Activated naive CD4-positive, alpha-beta T cell treated with anti-CD3 and anti-CD28 coated beads for 36 hours (primary cell): ENCODE measurements around the gene PDPN. TPM values are rescaled to one million over a fixed set of nuclear protein-coding genes. Genes with fewer than 3 reads are reported as not detected.

ENCODE experiments used
- CTCF ChIA-PET: fragments of 350-600 bp; sonication (Branson Sonifier 250); formaldehyde crosslinking; loops from one replicate; lab custom pipeline; 2021; ENCODE audit warnings: antibody characterized with exemption; lab: Charles Lee
- DNase-seq: peaks from one replicate; pipeline ENCODE4 v3.0.0-alpha.2; 2020
- H3K27ac Mint-ChIP-seq: one replicate; pipeline ENCODE4 v1.8.0; 2021; ENCODE audit warnings: mild to moderate bottlenecking, mixed read lengths
- H3K27me3 Mint-ChIP-seq: one replicate; pipeline ENCODE4 v1.8.0; 2021; ENCODE audit warnings: low read depth, mixed read lengths
- H3K36me3 Mint-ChIP-seq: one replicate; pipeline ENCODE4 v1.8.0; 2021; ENCODE audit warnings: low read depth, mixed read lengths
- H3K4me1 Mint-ChIP-seq: one replicate; pipeline ENCODE4 v1.8.0; 2021; ENCODE audit warnings: low read depth, mixed read lengths
- H3K4me3 Mint-ChIP-seq: one replicate; pipeline ENCODE4 v1.8.0; 2021; ENCODE audit warnings: mild to moderate bottlenecking, moderate library complexity, mixed read lengths
- H3K9me3 Mint-ChIP-seq: one replicate; pipeline ENCODE4 v1.8.0; 2021; ENCODE audit warnings: mixed read lengths
- intact Hi-C: fragments of 100-400 bp; cut with micrococcal nuclease; formaldehyde crosslinking; loops from one replicate; pipeline ENCODE4 v1.15.1; 2023
- total RNA-seq, 2 experiments: library from RNA; stranded (reverse); gene quantifications; one replicate each; pipeline ENCODE4 v1.2.3, GENCODE V29; 2021

Gene PDPN
- total RNA-seq, 2 experiments from 2014 or later: not detected

- Mint-ChIP-seq H3K9me3 (no peaks in the 10 kb centered on the region), H3K27me3 (peaks cover 58% of the 10 kb centered on the region), H3K4me3 (no peak overlapping the region), H3K4me1 (no peaks in the 10 kb centered on the region), H3K27ac (no peak overlapping the region), H3K36me3 (no peaks in the 10 kb centered on the region)
- CTCF ChIA-PET: no interaction called here
- intact Hi-C loops: no loop called here
- DNase-seq: no peak
These were observed 754 bp upstream of the PDPN start for GRCh38 chr1:13582713-13583443.

- no peak for DNase-seq
- CTCF ChIA-PET: no interaction called here
- Mint-ChIP-seq H3K27me3 (peaks cover 58% of the 10 kb centered on the region), H3K4me3 (no peak overlapping the region), H3K9me3 (no peaks in the 10 kb centered on the region), H3K36me3 (no peaks in the 10 kb centered on the region), H3K4me1 (no peaks in the 10 kb centered on the region), H3K27ac (no peak overlapping the region)
- intact Hi-C loops: no loop called here
These were observed 547 bp downstream of the PDPN start for GRCh38 chr1:13583966-13584791.

DNA sequence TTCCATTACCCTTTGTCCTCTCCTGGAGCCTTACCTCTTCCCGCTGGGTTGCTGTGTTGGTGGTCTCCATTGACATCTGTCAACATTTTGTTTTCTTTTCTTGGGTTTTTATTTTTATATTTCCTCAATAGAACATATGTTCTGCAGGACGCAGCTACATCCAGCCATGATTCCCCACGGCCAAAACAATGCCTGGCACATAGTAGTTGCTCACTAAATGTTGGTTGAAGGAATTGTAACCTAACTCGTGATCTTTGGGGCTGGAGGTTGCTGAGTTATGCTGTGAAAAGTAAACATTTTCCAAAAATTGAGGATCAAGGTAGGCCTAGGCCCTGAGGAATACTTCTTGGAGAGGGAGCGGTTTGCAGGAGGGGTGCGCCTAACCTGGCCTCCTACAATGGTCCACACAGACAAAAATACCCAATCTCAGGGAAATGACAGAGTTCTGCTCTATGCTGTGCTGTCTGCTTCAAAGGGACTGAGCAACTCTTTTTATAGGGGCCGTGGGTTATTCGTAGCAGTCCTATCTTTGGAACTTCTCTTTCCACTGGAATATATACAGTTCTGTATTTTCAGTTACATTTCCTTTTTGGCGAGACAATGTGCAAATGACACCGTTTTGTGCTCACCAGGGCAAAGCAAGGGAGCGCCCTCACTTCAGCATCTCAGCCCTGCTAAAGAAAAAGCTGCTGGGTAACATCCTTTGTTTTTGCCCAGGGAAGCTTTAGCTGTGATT lies 1.4 kb downstream of the PDPN start:
- Mint-ChIP-seq H3K27ac (no peak overlapping the region), H3K27me3 (peaks cover 57% of the 10 kb centered on the region), H3K9me3 (no peaks in the 10 kb centered on the region), H3K36me3 (no peaks in the 10 kb centered on the region), H3K4me1 (no peaks in the 10 kb centered on the region), H3K4me3 (no peak overlapping the region)
- intact Hi-C loops: no loop called here
- CTCF ChIA-PET: no interaction called here
- DNase-seq: no peak

GRCh38 chr1:13585612-13585991 lies 2.0 kb downstream of the PDPN start:
- CTCF ChIA-PET: no interaction called here
- H3K27me3 Mint-ChIP-seq: peaks cover 60% of the 10 kb centered on the region

GRCh38 chr1:13586001-13586400 lies 2.4 kb downstream of the PDPN start:
- no peak overlapping the region for H3K4me3 Mint-ChIP-seq
- H3K36me3 Mint-ChIP-seq: no peaks in the 10 kb centered on the region
- intact Hi-C loops: no loop called here
- no peak for DNase-seq
- no peak overlapping the region for H3K27ac Mint-ChIP-seq
- H3K4me1 Mint-ChIP-seq: no peaks in the 10 kb centered on the region
- CTCF ChIA-PET: no interaction called here
- peaks cover 58% of the 10 kb centered on the region for H3K27me3 Mint-ChIP-seq
- no peaks in the 10 kb centered on the region for H3K9me3 Mint-ChIP-seq

More at GRCh38 chr1:13585612-13585991, 2.0 kb downstream of the PDPN start:
- intact Hi-C loops: no loop called here
- Mint-ChIP-seq H3K27ac (no peak overlapping the region), H3K4me3 (no peak overlapping the region), H3K36me3 (no peaks in the 10 kb centered on the region), H3K9me3 (no peaks in the 10 kb centered on the region), H3K4me1 (no peaks in the 10 kb centered on the region)
- DNase-seq: no peak

DNA sequence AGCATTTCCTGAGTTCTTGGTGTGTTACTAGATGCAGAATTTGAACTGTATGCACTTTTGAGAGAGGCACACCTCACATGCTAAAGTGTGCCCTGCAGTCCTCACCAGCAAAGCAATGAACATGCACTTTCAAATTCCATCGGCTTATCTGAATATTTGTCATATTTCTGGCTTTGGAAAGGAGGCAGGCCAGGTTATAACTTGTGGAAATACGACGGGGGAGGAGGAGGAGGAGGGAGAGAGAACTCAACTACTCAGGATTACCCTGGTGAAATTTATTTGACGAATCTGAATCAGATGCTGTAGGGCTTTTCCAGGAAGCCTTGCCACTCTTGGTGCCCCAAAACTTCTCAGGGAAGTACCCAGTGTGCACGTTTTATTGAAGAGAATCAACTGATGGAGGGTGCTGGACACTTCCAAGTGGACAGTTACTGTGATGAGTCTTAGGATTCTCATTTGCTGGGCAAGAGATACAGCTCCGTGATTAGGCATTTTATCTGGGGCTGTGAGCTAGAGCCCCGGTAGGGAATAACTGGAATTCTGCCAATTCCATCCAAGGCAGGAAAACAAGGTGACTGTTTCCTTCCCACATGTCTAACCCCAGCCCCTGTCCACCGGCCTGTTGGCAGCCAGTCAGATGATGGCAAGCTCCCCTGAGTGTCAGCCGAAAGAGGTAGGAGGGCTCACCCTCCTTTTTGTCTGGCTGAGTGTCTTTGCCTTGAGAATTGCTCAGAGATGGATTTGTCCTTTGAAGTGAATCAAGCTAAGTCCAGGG lies 3.8 kb downstream of the PDPN start:
- H3K27ac Mint-ChIP-seq: no peak overlapping the region
- no peaks in the 10 kb centered on the region for H3K9me3 Mint-ChIP-seq
- CTCF ChIA-PET: no interaction called here
- H3K4me3 Mint-ChIP-seq: no peak overlapping the region
- intact Hi-C loops: no loop called here
- no peak for DNase-seq
- no peaks in the 10 kb centered on the region for H3K36me3 Mint-ChIP-seq
- peaks cover 51% of the 10 kb centered on the region for H3K27me3 Mint-ChIP-seq
- H3K4me1 Mint-ChIP-seq: no peaks in the 10 kb centered on the region

DNA sequence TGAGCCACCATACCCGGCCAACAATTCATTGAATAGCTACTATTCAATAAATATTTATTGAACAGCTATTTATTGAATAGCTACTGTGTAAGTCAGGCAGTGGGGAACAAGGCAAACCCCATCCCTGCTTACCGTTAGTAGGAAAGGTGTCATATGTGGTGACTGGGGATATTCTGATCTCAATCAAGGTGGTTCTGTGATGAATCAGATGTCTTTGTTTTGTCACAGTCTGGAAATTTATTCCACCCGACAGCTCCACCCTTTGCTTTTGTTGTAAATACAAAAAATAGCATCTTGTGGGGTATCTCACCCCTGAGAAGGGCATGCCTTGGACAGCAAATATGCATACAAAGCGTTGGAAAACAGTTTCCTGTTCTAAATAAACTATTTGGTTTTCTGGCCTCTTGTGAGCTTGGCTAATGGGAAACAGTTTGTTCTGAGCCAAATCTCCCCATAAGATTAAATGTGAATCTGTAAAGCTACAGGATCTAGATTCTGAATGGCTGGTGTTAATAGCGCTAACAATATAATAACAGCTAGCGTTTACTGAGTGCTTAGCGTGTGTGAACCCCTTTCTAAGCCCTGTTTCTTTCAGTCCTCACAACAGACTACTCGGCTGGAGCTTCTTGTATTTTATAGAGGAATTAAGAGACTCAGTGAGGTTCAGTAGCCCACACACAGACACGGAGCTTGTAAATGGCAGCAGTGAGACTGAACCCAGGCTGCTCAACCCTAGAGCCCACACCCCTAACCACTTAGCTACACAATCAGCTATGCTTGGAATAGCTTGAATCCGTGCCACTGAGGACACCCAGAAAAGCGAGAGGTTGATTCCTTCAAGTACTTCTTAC lies 5.5 kb downstream of the PDPN start:
- CTCF ChIA-PET: no interaction called here
- H3K4me3 Mint-ChIP-seq: no peak overlapping the region
- H3K27ac Mint-ChIP-seq: no peak overlapping the region
- H3K9me3 Mint-ChIP-seq: no peaks in the 10 kb centered on the region
- DNase-seq: no peak
- H3K36me3 Mint-ChIP-seq: no peaks in the 10 kb centered on the region
- peaks cover 46% of the 10 kb centered on the region for H3K27me3 Mint-ChIP-seq
- no peaks in the 10 kb centered on the region for H3K4me1 Mint-ChIP-seq
- intact Hi-C loops: no loop called here

- Mint-ChIP-seq H3K4me3 (no peak overlapping the region), H3K4me1 (no peaks in the 10 kb centered on the region), H3K9me3 (no peaks in the 10 kb centered on the region), H3K27ac (no peak overlapping the region), H3K36me3 (no peaks in the 10 kb centered on the region), H3K27me3 (peaks cover 38% of the 10 kb centered on the region)
- no peak for DNase-seq
- intact Hi-C loops: no loop called here
- CTCF ChIA-PET: no interaction called here
These were observed 6.9 kb downstream of the PDPN start for GRCh38 chr1:13590486-13590885.

GRCh38 chr1:13593511-13594131 lies 10.0 kb downstream of the PDPN start:
- intact Hi-C loops: no loop called here
- peaks cover 27% of the 10 kb centered on the region for H3K27me3 Mint-ChIP-seq
- H3K9me3 Mint-ChIP-seq: no peaks in the 10 kb centered on the region
- H3K4me3 Mint-ChIP-seq: no peak overlapping the region
- no peak for DNase-seq
- no peak overlapping the region for H3K27ac Mint-ChIP-seq
- CTCF ChIA-PET: interaction anchor here (0.5 to 0.6 kb wide), 2 partner anchors 115 to 230 kb away, joined by 3 to 4 read pairs; no protein-coding TSS in a partner anchor
- H3K4me1 Mint-ChIP-seq: no peaks in the 10 kb centered on the region
- H3K36me3 Mint-ChIP-seq: no peaks in the 10 kb centered on the region

DNA sequence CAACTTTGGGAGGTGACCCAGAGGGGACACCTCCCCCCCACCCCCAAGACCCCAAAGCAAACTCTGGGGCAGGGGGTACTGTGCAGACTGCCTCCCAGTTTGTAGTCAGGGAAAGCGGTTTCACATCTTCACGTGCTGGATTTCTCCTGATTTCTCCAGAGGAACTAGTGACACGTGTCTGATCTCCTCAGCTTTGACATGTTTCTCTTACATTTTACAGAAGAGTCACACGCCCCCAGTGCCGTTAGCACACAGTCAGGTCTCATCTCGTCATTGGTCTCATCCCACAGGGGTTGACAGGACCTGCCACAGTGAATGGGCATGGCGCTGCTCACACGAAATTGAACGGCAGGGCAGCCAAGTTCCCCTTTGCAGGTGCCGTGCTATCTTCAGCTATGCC lies 11.8 kb downstream of the PDPN start:
- intact Hi-C loops: no loop called here
- DNase-seq: no peak
- CTCF ChIA-PET: no interaction called here
- Mint-ChIP-seq H3K4me1 (no peaks in the 10 kb centered on the region), H3K36me3 (no peaks in the 10 kb centered on the region), H3K9me3 (no peaks in the 10 kb centered on the region), H3K27me3 (peaks cover 21% of the 10 kb centered on the region), H3K4me3 (no peak overlapping the region), H3K27ac (no peak overlapping the region)

- Mint-ChIP-seq H3K27me3 (peaks cover 15% of the 10 kb centered on the region), H3K36me3 (no peaks in the 10 kb centered on the region), H3K27ac (no peak overlapping the region), H3K4me3 (no peak overlapping the region), H3K9me3 (no peaks in the 10 kb centered on the region), H3K4me1 (no peaks in the 10 kb centered on the region)
- DNase-seq: no peak
- intact Hi-C loops: no loop called here
- CTCF ChIA-PET: no interaction called here
These were observed 13.5 kb downstream of the PDPN start for GRCh38 chr1:13597166-13597565.
